K562 (cell line): Measurements from ENCODE around the gene CHRNA9. TPM values are rescaled to one million over a fixed set of nuclear protein-coding genes. Genes with fewer than 3 reads are reported as not detected.

Experiments used
- CTBP1 ChIP-seq: fragments of 450-650 bp; IDR thresholded peaks from 2 replicates; pipeline ENCODE4 v1.6.1; 2016; ENCODE audit warnings: borderline replicate concordance
- E2F3 ChIP-seq: fragments of 250-450 bp; sonication (Bioruptor Pico); IDR thresholded peaks from 2 replicates; pipeline ENCODE4 v1.4.0; 2020; ENCODE audit warnings: mild to moderate bottlenecking
- ELF1 ChIP-seq: fragments of 200-800 bp; sonication (Bioruptor generic); IDR thresholded peaks from 2 replicates; pipeline ENCODE4 v1.6.1; 2016; ENCODE audit warnings: missing genetic modification characterization, missing compliant biosample characterization
- HDAC3 ChIP-seq: fragments of 450-650 bp; IDR thresholded peaks from 2 replicates; pipeline ENCODE4 v1.6.1; 2018; ENCODE audit warnings: borderline replicate concordance, mild to moderate bottlenecking, moderate library complexity; ENCODE audit not compliant: partially characterized antibody
- KDM1A ChIP-seq, 2 experiments: fragments of 450-650 bp; IDR thresholded peaks; 2 replicates each; pipeline ENCODE4 v1.6.1; 2016; ENCODE audit warnings: mild to moderate bottlenecking in 2 of 2
- MXI1 ChIP-seq: IDR thresholded peaks from 2 replicates; pipeline ENCODE4 v1.6.1; 2011; ENCODE audit warnings: low read depth, mild to moderate bottlenecking, improper control_type of control experiment, low read length
- NONO ChIP-seq, 2 experiments: fragments of 200-400 bp in 1 of 2; fragments of 450-650 bp in 1 of 2; formaldehyde crosslinking in 1 of 2; IDR thresholded peaks; 2 replicates each; pipeline ENCODE4 v1.6.1; 2017; ENCODE audit warnings: low read depth in 2 of 2, mild to moderate bottlenecking in 2 of 2, moderate library complexity in 2 of 2, low read length in 1 of 2
- NRF1 ChIP-seq, 2 experiments: fragments of 450-650 bp; IDR thresholded peaks in 1 of 2; conservative IDR thresholded peaks in 1 of 2; 2 replicates each; pipeline ENCODE4 v1.6.1; 2014; ENCODE audit warnings: mild to moderate bottlenecking in 2 of 2
- RBM15 ChIP-seq: fragments of 200-400 bp; formaldehyde crosslinking; IDR thresholded peaks from 2 replicates; pipeline ENCODE4 v1.6.1; 2018; ENCODE audit warnings: mild to moderate bottlenecking, low read length, moderate library complexity; ENCODE audit not compliant: insufficient read depth
- RNF2 ChIP-seq: sonication (generic); IDR thresholded peaks from 2 replicates; pipeline ENCODE4 v1.6.1; 2016
- SIN3A ChIP-seq, 2 experiments: fragments of 150-350 bp in 1 of 2; IDR thresholded peaks; 2 replicates each; pipeline ENCODE4 v1.6.1; 2011 to 2016; ENCODE audit warnings: borderline replicate concordance in 2 of 2, low read depth in 2 of 2, low read length in 2 of 2, mild to moderate bottlenecking in 2 of 2, moderate library complexity in 2 of 2; ENCODE audit not compliant: control insufficient read depth in 1 of 2
- SMAD1 ChIP-seq: fragments of 150-350 bp; IDR thresholded peaks from 2 replicates; pipeline ENCODE4 v1.6.1; 2014; ENCODE audit warnings: low read length, low read depth; ENCODE audit not compliant: partially characterized antibody
- SMARCA4 ChIP-seq: fragments of 450-650 bp; IDR thresholded peaks from 2 replicates; pipeline ENCODE4 v1.6.1; 2016
- SRSF3 ChIP-seq: fragments of 200-400 bp; formaldehyde crosslinking; IDR thresholded peaks from 2 replicates; pipeline ENCODE4 v1.6.1; 2016; ENCODE audit warnings: mild to moderate bottlenecking, low read length, moderate library complexity; ENCODE audit not compliant: insufficient read depth
- U2AF2 ChIP-seq: fragments of 200-400 bp; formaldehyde crosslinking; optimal IDR thresholded peaks from 2 replicates; pipeline ENCODE3; 2017; ENCODE audit warnings: low read depth, mild to moderate bottlenecking, low read length
- ZFP1 ChIP-seq: fragments of 450-650 bp; formaldehyde crosslinking; IDR thresholded peaks from 2 replicates; pipeline ENCODE4 v1.4.0; 2020; ENCODE audit warnings: mild to moderate bottlenecking, mixed read lengths
- ZNF217 ChIP-seq: sonication (generic); formaldehyde crosslinking; IDR thresholded peaks from 2 replicates; pipeline ENCODE4 v1.8.0; 2022; ENCODE audit warnings: mild to moderate bottlenecking, missing genetic modification reagents
- ZNF239 ChIP-seq: fragments of 250-450 bp; sonication (Bioruptor Pico); IDR thresholded peaks from 2 replicates; pipeline ENCODE4 v1.4.0; 2020; ENCODE audit warnings: mild to moderate bottlenecking
- ZNF263 ChIP-seq: sonication (generic); formaldehyde crosslinking; IDR thresholded peaks from 2 replicates; pipeline ENCODE4 v1.8.0; 2022; ENCODE audit warnings: mild to moderate bottlenecking, missing genetic modification reagents, borderline replicate concordance
- ZNF316 ChIP-seq: fragments of 450-650 bp; IDR thresholded peaks from 2 replicates; pipeline ENCODE4 v1.6.1; 2016
- ZNF780A ChIP-seq: fragments of 250-450 bp; sonication (Bioruptor Pico); IDR thresholded peaks from 2 replicates; pipeline ENCODE4 v1.5.0; 2021; ENCODE audit warnings: mild to moderate bottlenecking
- polyA plus RNA-seq, 8 experiments: library from polyadenylated mRNA; depleted of rRNA in 4 of 8; stranded (reverse) in 5 of 8; unstranded in 3 of 8; fragments of >200 nt; fragmentation: Nextera tagmentation in 2 of 8; fragmentation: Illumina TruSeq in 1 of 8; extraction: Ambion mirVana in 2 of 8; extraction: Trizol in 1 of 8; gene quantifications; 2 replicates each; pipeline versions ENCODE4 v1.2.1 to v1.2.3, GENCODE V29; 2011 to 2014; ENCODE audit warnings: inconsistent platforms in 1 of 8, missing spikeins in 1 of 8
- total RNA-seq, 7 experiments: library from RNA; depleted of rRNA in 6 of 7; stranded (reverse); fragments of >200 nt in 6 of 7; fragmentation: Illumina TruSeq in 2 of 7; extraction: Trizol in 2 of 7; gene quantifications; 2 replicates each; pipeline versions ENCODE4 v1.2.1 to v1.2.3, GENCODE V29; 2011 to 2021; ENCODE audit warnings: low replicate concordance in 1 of 7
- TF ChIP-seq, protein P1 (sequence below): IDR thresholded peaks from 2 replicates; pipeline ENCODE4 v1.6.1; 2014; ENCODE audit warnings: antibody characterized with exemption
- TF ChIP-seq, protein P2 (sequence below): sonication (generic); IDR thresholded peaks from 2 replicates; pipeline ENCODE4 v1.6.1; 2016
- TF ChIP-seq, protein P3 (sequence below), 3 experiments: fragments of 200-800 bp in 1 of 3; fragments of 250-450 bp in 1 of 3; fragments of 450-650 bp in 1 of 3; sonication (Bioruptor Pico) in 1 of 3; sonication (Bioruptor generic) in 1 of 3; formaldehyde crosslinking in 1 of 3; IDR thresholded peaks; 2 replicates each; pipeline versions ENCODE4 v1.6.1 to v1.8.0; 2016 to 2022; ENCODE audit warnings: mild to moderate bottlenecking in 2 of 3, missing genetic modification characterization in 2 of 3, missing compliant biosample characterization in 1 of 3, moderate library complexity in 1 of 3

Gene CHRNA9
- total and polyA plus RNA-seq, 9 of the 15 experiments (the other 6 are each of a cell fraction or from before 2014, with no cell fraction given) = not detected

DNA sequence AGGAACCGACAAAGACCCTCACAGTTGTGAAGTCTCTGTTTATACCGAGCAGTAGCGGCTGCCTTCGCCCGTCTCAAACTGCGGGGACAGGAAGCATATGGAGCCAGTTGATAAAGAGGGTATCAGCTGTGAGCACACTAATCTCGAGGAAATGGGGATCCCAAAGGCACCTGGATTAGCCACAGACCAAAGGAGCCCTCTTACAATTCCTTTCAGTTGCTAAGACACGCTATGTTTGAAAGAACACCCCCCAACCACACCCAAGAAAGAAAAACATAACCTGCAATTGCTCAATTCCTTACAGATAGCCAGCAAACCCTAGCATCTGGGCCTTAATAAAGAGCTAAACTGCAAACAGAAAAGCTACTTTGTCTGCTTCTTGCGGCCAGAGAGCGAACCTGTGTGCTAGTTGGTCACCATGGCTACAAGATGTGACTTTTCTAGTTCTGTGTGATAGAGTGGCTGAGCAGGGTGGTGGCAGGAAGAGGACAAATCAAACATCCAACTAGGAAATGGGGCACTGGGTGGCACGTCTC is 23.3 kb upstream of the CHRNA9 start (continued):
- TF ChIP-seq NRF1 (conservative IDR thresholded peaks at IDR 0.05 in 1 of 2, IDR thresholded peaks at IDR 0.05 in 1 of 2) (no peak; a peak in 1 of 4 replicates), U2AF2 (no peak), HDAC3 (peak; percentile 80), KDM1A (IDR thresholded peaks at IDR 0.05) (no peak), ZNF239 (no peak), SMAD1 (no peak), ZNF316 (no peak), SIN3A (IDR thresholded peaks at IDR 0.05; ENCODE audit: borderline replicate concordance in 2 of 2, control insufficient read depth in 1 of 2, low read depth in 2 of 2, low read length in 2 of 2) (no peak), ELF1 (tag) (peak; percentile 36; the same call in 1 of the 2 replicates), SRSF3 (no peak), ZFP1 (CRISPR knock-in tag) (no peak), CTBP1 (peak; percentile 76; the same call in 1 of the 2 replicates), RNF2 (peak; percentile 55), MXI1 (peak; percentile 68), ZNF217 (CRISPR knock-in tag) (no peak), SMARCA4 (peak; percentile 91), ZNF263 (CRISPR knock-in tag) (no peak), ZNF780A (no peak), E2F3 (CRISPR knock-in tag) (no peak), NONO (IDR thresholded peaks at IDR 0.05; ENCODE audit: low read depth in 2 of 2, low read length in 1 of 2) (no peak), RBM15 (no peak)
- TF ChIP-seq, protein P1, sequence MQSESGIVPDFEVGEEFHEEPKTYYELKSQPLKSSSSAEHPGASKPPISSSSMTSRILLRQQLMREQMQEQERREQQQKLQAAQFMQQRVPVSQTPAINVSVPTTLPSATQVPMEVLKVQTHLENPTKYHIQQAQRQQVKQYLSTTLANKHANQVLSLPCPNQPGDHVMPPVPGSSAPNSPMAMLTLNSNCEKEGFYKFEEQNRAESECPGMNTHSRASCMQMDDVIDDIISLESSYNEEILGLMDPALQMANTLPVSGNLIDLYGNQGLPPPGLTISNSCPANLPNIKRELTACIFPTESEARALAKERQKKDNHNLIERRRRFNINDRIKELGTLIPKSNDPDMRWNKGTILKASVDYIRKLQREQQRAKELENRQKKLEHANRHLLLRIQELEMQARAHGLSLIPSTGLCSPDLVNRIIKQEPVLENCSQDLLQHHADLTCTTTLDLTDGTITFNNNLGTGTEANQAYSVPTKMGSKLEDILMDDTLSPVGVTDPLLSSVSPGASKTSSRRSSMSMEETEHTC = 0 out of 2 replicates have a peak, but pooled peaks have one; percentile 14
- TF ChIP-seq, protein P2, sequence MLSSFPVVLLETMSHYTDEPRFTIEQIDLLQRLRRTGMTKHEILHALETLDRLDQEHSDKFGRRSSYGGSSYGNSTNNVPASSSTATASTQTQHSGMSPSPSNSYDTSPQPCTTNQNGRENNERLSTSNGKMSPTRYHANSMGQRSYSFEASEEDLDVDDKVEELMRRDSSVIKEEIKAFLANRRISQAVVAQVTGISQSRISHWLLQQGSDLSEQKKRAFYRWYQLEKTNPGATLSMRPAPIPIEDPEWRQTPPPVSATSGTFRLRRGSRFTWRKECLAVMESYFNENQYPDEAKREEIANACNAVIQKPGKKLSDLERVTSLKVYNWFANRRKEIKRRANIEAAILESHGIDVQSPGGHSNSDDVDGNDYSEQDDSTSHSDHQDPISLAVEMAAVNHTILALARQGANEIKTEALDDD = no peak
- TF ChIP-seq, protein P3, sequence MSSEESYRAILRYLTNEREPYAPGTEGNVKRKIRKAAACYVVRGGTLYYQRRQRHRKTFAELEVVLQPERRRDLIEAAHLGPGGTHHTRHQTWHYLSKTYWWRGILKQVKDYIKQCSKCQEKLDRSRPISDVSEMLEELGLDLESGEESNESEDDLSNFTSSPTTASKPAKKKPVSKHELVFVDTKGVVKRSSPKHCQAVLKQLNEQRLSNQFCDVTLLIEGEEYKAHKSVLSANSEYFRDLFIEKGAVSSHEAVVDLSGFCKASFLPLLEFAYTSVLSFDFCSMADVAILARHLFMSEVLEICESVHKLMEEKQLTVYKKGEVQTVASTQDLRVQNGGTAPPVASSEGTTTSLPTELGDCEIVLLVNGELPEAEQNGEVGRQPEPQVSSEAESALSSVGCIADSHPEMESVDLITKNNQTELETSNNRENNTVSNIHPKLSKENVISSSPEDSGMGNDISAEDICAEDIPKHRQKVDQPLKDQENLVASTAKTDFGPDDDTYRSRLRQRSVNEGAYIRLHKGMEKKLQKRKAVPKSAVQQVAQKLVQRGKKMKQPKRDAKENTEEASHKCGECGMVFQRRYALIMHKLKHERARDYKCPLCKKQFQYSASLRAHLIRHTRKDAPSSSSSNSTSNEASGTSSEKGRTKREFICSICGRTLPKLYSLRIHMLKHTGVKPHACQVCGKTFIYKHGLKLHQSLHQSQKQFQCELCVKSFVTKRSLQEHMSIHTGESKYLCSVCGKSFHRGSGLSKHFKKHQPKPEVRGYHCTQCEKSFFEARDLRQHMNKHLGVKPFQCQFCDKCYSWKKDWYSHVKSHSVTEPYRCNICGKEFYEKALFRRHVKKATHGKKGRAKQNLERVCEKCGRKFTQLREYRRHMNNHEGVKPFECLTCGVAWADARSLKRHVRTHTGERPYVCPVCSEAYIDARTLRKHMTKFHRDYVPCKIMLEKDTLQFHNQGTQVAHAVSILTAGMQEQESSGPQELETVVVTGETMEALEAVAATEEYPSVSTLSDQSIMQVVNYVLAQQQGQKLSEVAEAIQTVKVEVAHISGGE (CRISPR knock-in tag; IDR thresholded peaks at IDR 0.05) = peak in 1 of 3 experiments; percentile 20; a peak in 1 of 6 replicates
